ENCODE results near the gene RAB40C. TPM values are rescaled to one million over a fixed set of nuclear protein-coding genes. Genes with fewer than 3 reads are reported as not detected.

RAB40C gene
- total and polyA plus RNA-seq, 10 of the 15 experiments (the other 5 are each of a cell fraction or from before 2014, with no cell fraction given), result 0.06 to 12.8 (median 4.6) TPM

DNA sequence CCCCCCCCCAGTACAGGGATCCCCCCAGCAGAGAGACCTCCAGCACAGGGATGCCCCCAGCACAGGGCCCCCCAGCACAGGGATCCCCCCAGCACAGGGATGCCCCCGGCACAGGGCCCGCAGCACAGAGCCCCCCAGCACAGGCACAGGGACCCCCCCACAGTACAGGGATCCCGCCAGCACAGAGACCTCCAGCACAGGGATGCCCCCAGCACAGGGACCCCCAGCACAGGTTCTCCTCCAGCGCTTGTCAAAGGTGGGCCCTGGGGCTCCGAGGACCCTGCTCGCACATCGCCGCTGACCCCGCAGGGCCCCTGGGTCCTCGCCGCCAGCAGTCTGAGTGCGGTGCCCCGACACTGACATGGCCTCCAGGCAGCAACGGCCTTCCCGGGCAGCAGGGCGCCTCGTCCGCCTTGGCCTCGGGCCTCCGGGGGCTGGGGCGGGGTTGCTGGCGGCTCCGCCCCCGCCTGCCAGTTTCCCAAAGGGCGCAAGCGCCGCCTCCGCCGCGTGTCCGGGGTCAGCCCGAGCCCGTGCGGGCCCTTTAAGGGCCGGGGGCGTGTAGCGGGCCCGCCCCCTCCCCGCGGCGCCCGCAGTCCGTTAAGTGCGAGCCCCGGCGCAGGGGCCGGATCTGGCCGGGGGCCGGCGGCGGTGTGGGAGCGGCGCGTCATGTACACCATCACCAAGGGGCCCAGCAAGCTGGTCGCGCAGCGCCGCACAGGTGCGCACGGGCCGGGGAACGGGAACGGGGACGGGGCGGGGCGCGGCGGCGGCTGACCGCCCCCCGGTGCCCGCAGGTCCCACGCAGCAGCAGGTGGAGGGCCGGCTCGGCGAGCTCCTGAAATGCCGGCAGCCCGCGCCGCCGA is 51.7 kb downstream of the RAB40C start, which contains the start of gene MCRIP2 (continued):
- TF ChIP-seq, protein P1, sequence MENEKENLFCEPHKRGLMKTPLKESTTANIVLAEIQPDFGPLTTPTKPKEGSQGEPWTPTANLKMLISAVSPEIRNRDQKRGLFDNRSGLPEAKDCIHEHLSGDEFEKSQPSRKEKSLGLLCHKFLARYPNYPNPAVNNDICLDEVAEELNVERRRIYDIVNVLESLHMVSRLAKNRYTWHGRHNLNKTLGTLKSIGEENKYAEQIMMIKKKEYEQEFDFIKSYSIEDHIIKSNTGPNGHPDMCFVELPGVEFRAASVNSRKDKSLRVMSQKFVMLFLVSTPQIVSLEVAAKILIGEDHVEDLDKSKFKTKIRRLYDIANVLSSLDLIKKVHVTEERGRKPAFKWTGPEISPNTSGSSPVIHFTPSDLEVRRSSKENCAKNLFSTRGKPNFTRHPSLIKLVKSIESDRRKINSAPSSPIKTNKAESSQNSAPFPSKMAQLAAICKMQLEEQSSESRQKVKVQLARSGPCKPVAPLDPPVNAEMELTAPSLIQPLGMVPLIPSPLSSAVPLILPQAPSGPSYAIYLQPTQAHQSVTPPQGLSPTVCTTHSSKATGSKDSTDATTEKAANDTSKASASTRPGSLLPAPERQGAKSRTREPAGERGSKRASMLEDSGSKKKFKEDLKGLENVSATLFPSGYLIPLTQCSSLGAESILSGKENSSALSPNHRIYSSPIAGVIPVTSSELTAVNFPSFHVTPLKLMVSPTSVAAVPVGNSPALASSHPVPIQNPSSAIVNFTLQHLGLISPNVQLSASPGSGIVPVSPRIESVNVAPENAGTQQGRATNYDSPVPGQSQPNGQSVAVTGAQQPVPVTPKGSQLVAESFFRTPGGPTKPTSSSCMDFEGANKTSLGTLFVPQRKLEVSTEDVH (IDR thresholded peaks at IDR 0.05; ENCODE audit: low read depth, partially characterized antibody), result no peak
- no peak for TF ChIP-seq RBBP5 (conservative IDR thresholded peaks at IDR 0.05)
- TF ChIP-seq SMAD5 (IDR thresholded peaks at IDR 0.05; ENCODE audit: low read depth), result no peak; the same call in 1 of the 2 replicates
- peak in 1 of 2 experiments; percentile 20; a peak in 1 of 4 replicates for TF ChIP-seq SRF (IDR thresholded peaks at IDR 0.05; ENCODE audit: low read depth in 2 of 2, low read length in 2 of 2)
- peak; percentile 53; the same call in 2 of the 3 replicates for TF ChIP-seq POU2F2 (IDR thresholded peaks at IDR 0.05; ENCODE audit: borderline replicate concordance, low read depth, low read length)
- peak; percentile 63 for TF ChIP-seq IKZF1 (conservative IDR thresholded peaks at IDR 0.05)
- no peak for TF ChIP-seq TARDBP (IDR thresholded peaks at IDR 0.05; ENCODE audit: borderline replicate concordance)
- TF ChIP-seq, protein P2, sequence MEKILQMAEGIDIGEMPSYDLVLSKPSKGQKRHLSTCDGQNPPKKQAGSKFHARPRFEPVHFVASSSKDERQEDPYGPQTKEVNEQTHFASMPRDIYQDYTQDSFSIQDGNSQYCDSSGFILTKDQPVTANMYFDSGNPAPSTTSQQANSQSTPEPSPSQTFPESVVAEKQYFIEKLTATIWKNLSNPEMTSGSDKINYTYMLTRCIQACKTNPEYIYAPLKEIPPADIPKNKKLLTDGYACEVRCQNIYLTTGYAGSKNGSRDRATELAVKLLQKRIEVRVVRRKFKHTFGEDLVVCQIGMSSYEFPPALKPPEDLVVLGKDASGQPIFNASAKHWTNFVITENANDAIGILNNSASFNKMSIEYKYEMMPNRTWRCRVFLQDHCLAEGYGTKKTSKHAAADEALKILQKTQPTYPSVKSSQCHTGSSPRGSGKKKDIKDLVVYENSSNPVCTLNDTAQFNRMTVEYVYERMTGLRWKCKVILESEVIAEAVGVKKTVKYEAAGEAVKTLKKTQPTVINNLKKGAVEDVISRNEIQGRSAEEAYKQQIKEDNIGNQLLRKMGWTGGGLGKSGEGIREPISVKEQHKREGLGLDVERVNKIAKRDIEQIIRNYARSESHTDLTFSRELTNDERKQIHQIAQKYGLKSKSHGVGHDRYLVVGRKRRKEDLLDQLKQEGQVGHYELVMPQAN (conservative IDR thresholded peaks at IDR 0.05), result peak; percentile 73
- TF ChIP-seq NR2C2 (IDR thresholded peaks at IDR 0.05; ENCODE audit: borderline replicate concordance, control insufficient read depth, insufficient read length, low read depth), result no peak
- TF ChIP-seq, protein P3, sequence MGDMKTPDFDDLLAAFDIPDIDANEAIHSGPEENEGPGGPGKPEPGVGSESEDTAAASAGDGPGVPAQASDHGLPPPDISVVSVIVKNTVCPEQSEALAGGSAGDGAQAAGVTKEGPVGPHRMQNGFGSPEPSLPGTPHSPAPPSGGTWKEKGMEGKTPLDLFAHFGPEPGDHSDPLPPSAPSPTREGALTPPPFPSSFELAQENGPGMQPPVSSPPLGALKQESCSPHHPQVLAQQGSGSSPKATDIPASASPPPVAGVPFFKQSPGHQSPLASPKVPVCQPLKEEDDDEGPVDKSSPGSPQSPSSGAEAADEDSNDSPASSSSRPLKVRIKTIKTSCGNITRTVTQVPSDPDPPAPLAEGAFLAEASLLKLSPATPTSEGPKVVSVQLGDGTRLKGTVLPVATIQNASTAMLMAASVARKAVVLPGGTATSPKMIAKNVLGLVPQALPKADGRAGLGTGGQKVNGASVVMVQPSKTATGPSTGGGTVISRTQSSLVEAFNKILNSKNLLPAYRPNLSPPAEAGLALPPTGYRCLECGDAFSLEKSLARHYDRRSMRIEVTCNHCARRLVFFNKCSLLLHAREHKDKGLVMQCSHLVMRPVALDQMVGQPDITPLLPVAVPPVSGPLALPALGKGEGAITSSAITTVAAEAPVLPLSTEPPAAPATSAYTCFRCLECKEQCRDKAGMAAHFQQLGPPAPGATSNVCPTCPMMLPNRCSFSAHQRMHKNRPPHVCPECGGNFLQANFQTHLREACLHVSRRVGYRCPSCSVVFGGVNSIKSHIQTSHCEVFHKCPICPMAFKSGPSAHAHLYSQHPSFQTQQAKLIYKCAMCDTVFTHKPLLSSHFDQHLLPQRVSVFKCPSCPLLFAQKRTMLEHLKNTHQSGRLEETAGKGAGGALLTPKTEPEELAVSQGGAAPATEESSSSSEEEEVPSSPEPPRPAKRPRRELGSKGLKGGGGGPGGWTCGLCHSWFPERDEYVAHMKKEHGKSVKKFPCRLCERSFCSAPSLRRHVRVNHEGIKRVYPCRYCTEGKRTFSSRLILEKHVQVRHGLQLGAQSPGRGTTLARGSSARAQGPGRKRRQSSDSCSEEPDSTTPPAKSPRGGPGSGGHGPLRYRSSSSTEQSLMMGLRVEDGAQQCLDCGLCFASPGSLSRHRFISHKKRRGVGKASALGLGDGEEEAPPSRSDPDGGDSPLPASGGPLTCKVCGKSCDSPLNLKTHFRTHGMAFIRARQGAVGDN (IDR thresholded peaks at IDR 0.05), result peak; percentile 39
- TF ChIP-seq LARP7 (IDR thresholded peaks at IDR 0.05), result peak; percentile 87
- TF ChIP-seq, protein P4, sequence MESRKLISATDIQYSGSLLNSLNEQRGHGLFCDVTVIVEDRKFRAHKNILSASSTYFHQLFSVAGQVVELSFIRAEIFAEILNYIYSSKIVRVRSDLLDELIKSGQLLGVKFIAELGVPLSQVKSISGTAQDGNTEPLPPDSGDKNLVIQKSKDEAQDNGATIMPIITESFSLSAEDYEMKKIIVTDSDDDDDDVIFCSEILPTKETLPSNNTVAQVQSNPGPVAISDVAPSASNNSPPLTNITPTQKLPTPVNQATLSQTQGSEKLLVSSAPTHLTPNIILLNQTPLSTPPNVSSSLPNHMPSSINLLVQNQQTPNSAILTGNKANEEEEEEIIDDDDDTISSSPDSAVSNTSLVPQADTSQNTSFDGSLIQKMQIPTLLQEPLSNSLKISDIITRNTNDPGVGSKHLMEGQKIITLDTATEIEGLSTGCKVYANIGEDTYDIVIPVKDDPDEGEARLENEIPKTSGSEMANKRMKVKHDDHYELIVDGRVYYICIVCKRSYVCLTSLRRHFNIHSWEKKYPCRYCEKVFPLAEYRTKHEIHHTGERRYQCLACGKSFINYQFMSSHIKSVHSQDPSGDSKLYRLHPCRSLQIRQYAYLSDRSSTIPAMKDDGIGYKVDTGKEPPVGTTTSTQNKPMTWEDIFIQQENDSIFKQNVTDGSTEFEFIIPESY (IDR thresholded peaks at IDR 0.05), result no peak
- TF ChIP-seq, protein P5, sequence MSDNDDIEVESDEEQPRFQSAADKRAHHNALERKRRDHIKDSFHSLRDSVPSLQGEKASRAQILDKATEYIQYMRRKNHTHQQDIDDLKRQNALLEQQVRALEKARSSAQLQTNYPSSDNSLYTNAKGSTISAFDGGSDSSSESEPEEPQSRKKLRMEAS (IDR thresholded peaks at IDR 0.05; ENCODE audit: low read depth, low read length), result peak; percentile 47; the same call in 1 of the 2 replicates
